ENCODE data around the gene ADM5.
A peak's percentile ranks its signal among the peaks of the same experiment; 100 is the strongest.

The ADM5 gene

GRCh38 chr19:49658566-49659442, 30.6 kb upstream of the ADM5 start:
- no peak for DNase-seq

DNA sequence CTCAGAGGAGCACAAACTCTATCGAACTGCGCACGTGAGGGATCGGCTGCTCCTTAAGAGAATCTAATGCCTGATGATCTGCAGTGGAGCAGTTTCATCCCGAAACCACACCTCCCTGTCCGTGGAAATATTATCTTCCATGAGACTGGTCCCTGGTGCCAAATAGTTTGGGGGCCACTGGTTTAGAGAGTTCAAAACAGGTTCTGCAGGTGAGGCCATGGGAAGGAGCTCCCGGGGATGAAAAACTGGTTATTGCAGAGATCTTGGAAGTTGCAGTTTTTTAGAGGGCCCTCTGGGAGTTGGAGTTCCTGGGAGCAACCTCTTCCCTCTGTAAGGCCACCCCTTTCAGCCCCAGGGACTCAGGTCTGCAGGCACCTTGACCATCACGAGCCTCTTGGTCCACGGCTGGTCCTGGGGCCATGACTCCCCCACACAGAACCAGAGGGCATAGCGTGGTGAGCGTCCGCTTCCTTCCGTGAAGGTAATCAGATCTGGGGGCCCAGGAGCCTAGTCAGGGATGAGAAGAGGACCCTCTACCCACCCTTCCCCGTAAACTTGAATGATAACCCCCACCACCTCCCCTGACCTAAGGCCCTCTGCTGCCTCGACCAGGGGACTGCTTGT, 28.9 kb upstream of the ADM5 start:
- no peak for DNase-seq

DNA sequence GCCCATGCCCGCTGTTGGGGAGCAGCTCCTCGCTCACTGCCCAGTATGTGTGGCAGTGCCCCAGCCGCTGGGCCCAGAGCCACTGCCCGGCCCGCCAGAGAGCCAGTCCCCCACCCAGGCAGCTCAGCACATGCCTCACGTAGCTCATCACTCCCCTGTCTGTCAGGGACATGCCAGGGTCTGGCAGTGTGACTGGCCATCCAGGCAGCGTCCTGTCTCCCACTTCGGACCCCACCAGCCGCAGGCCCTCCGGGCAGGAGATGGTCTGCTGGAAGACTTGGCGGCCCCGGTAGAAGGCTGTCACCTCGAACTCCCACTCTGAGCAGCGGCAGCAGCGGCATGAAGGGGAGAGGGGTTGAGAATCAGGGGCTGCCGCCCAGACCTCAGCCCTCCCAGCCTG, 27.4 kb upstream of the ADM5 start:
- DNase-seq: no peak

- no peak for DNase-seq
Measured at GRCh38 chr19:49663224-49663623, 26.2 kb upstream of the ADM5 start.

GRCh38 chr19:49664171-49665035, 25.0 kb upstream of the ADM5 start:
- peak; percentile 81 for DNase-seq

DNA sequence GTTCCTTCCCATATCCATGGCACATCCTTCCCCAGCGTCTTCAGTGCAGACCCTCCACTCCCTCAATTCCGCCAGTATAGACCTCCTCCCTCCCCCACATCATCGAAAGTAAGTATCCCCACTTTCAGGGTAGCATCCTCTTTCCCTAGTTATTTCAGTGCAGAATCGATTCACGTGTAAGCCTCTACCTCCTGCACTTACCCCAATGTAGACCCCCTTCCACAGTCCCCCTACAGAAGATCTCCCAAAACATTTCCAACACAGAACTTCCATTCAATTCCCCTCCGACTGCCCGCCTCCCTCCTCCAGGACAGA, 24.4 kb upstream of the ADM5 start:
- no peak for DNase-seq

- DNase-seq: peak; percentile 98
Measured at GRCh38 chr19:49665351-49666119, 23.9 kb upstream of the ADM5 start, which contains the start of the genes BCL2L12 and IRF3. BCL2L12 (plus strand) TSS chr19:49665933; CDS start chr19:49666693, 760 bp downstream. IRF3 (minus strand) TSS chr19:49665857; CDS start chr19:49664838, 1,019 bp downstream.

- no peak for DNase-seq
Measured at GRCh38 chr19:49666120-49666444, 23.3 kb upstream of the ADM5 start.

GRCh38 chr19:49667473-49667872, 21.9 kb upstream of the ADM5 start:
- DNase-seq: no peak

- no peak for DNase-seq
Measured at GRCh38 chr19:49669516-49669915, 19.9 kb upstream of the ADM5 start.

DNA sequence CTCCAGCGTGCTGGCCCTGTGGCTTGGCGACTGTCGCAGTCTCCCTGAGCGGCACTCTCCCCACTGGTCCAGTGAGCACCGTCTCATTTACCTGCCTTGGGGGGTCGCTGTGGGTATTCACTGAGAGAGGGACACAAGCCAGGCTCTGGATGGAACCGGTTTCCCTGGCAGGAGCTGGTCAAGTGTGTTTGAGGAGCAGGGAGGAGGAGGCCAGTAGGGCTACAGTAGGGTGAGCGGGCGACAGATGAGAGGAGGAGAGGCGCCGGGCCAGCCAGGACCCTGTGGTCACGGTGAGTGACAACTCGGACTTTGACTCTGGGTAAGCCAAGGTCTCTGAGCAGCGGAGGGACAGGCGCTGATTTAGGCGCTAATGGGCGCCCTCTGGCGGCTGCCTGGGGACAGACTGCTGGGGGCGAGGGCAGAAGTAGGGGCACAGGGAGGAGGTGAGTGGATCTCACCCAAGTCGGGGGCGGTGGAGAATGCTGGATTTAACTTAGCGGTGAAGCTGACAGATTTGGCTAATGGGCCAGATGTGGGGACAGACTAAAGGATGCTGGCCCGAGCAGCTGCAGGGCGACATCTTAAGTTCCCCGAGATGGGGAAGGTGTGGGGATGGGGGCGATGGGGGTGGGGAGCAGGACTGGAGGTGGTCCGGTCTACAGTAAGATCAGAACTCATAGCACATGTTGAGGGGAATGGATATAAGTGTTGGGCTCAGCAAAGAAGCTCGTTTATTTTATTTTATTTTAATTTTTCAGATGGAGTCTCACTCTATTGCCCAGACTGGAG, 17.1 kb upstream of the ADM5 start:
- peak; percentile 61 for DNase-seq

DNA sequence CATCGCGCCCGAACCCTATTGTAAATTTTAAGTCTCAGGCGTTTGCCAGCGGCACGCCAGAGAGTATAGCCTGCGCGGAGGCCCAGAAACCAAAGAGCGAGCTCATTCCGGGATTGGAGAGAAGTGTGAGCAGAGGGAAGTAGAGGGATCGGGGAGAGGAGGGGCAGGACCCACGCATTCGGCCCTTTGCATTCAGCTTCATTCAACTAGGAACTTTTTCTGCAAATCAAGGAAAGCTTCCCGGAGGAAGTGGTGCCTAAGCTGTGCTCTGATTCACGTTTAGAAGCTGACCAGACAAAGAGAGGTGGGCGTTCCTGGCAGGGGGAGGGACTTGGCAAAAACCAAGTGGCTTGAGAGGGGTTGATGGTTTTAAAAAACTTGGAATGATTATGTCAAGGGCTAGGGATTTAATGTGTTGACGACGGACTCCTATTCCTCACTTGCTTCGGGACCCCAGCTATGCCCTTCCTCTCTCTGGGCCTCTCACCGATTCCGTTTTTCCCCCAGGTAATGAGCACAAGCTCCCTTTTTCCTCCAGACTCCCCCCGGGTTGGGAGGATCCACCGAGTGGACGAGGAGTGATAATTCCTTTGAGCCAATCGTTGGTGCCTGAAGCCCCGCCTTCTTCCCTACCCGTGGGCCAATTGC, 13.1 kb upstream of the ADM5 start:
- DNase-seq: no peak

DNA sequence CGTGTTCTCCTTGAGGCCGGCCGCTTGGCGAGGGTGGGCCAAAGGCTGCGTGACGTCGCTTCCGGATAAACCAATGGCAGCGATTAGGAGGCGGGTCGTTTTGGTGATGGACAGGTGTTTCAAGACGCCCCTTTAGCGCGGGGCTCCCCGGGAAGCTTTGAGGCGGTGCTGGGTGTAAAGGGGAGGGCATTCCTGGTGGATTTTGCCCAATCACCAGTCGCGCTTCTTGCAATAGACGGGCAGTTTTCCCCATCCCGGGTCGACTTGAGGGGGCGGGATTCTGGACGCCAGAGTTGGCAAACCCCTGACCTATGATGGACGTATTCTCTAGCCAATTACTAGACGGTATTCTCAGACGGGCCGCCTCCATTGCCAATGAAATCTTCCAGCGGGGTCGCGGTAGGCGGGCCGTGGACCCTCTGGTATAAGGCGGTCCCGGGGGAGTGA, 12.6 kb upstream of the ADM5 start:
- peak; percentile 98 for DNase-seq

GRCh38 chr19:49677231-49677900, 12.0 kb upstream of the ADM5 start, which contains the start of gene PRMT1:
PRMT1 (plus strand) TSS chr19:49677271; CDS start chr19:49677281, 10 bp downstream.
- peak; percentile 63 for DNase-seq

DNA sequence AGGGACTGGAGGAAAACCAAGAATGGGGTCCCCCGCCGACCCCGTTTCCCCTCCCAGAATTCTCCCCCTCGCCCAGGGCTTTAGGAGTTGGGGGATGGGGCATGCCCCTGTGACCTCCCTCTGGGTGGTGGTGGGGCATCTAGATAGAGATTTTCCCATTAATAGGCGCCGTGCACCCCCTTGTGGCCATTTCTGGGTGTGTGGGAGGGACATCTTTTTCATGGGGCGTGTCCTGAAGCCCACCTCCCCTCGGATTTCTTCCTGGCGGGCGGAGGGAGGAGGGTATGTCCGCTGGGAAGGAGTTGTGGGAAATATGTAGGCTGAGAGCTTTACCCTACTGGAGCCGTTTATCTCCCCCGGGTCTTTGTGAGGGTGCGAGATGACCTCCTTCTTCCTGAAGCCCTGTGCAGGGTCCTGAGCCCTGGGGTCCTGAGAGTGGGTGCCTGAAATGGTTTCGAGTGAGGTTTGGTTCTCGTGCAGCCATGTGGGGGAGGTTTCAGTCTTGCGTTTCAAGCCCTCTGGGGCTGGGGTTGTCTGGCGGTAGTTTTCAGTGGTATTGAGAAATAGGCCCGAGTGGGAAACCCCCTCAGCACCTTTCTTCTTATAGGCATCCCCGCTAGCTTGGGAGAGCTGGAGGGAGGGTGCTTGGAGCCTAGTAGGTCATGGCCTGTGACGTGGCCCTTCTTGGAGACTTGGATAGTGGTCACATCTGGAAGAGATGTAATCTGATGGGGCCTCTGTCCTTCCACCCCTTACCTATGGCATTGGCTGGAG, 11.3 kb upstream of the ADM5 start:
- DNase-seq: peak; percentile 76

- no peak for DNase-seq
Measured at GRCh38 chr19:49678985-49679770, 10.2 kb upstream of the ADM5 start.

- no peak for DNase-seq
Measured at GRCh38 chr19:49679771-49680413, 9.5 kb upstream of the ADM5 start.

Measured in central memory CD4-positive, alpha-beta T cell (primary cell).